ENCODE results near the gene LGALS3BP. TPM values are rescaled to one million over a fixed set of nuclear protein-coding genes. Genes with fewer than 3 reads are reported as not detected.
"Not testable (repeated sequence)": the region's sequence is repeated elsewhere in the genome, so short reads cannot be mapped to it uniquely, and the experiment has no call there.

Gene LGALS3BP
- total RNA-seq, 1 donor from 2014 or later = 118 TPM

GRCh38 chr17:78950870-78951269, 28.9 kb downstream of the LGALS3BP start:
- Histone ChIP-seq H3K36me3 (ENCODE audit: control insufficient read depth, insufficient read depth, low read length) (no peaks in the 10 kb centered on the region), H3K27me3 (ENCODE audit: control insufficient read depth, insufficient read depth, low read length) (no peaks in the 10 kb centered on the region), H3K4me3 (ENCODE audit: low read depth, low read length) (no peak overlapping the region)
- TF ChIP-seq, protein P1, sequence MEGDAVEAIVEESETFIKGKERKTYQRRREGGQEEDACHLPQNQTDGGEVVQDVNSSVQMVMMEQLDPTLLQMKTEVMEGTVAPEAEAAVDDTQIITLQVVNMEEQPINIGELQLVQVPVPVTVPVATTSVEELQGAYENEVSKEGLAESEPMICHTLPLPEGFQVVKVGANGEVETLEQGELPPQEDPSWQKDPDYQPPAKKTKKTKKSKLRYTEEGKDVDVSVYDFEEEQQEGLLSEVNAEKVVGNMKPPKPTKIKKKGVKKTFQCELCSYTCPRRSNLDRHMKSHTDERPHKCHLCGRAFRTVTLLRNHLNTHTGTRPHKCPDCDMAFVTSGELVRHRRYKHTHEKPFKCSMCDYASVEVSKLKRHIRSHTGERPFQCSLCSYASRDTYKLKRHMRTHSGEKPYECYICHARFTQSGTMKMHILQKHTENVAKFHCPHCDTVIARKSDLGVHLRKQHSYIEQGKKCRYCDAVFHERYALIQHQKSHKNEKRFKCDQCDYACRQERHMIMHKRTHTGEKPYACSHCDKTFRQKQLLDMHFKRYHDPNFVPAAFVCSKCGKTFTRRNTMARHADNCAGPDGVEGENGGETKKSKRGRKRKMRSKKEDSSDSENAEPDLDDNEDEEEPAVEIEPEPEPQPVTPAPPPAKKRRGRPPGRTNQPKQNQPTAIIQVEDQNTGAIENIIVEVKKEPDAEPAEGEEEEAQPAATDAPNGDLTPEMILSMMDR (IDR thresholded peaks at IDR 0.05; ENCODE audit: insufficient read depth, low read length, severe bottlenecking) = no peak
- DNase-seq (ENCODE audit: low read depth) (no peak), FAIRE-seq (peak; percentile 23)

GRCh38 chr17:78947235-78948149, 32.2 kb downstream of the LGALS3BP start:
- peak; percentile 15 for DNase-seq (ENCODE audit: low read depth)
- TF ChIP-seq, protein P1 (IDR thresholded peaks at IDR 0.05; ENCODE audit: insufficient read depth, low read length, severe bottlenecking) = no peak
- no peak for FAIRE-seq
- no peaks in the 10 kb centered on the region for H3K27me3 ChIP-seq (ENCODE audit: control insufficient read depth, insufficient read depth, low read length)
- H3K4me3 ChIP-seq (ENCODE audit: low read depth, low read length) = no peak overlapping the region
- H3K36me3 ChIP-seq (ENCODE audit: control insufficient read depth, insufficient read depth, low read length) = no peaks in the 10 kb centered on the region

- FAIRE-seq = no peak
- DNase-seq (ENCODE audit: low read depth) = no peak
- TF ChIP-seq, protein P1 (IDR thresholded peaks at IDR 0.05; ENCODE audit: insufficient read depth, low read length, severe bottlenecking) = no peak
These were observed 33.1 kb downstream of the LGALS3BP start for GRCh38 chr17:78946631-78947030.

DNA sequence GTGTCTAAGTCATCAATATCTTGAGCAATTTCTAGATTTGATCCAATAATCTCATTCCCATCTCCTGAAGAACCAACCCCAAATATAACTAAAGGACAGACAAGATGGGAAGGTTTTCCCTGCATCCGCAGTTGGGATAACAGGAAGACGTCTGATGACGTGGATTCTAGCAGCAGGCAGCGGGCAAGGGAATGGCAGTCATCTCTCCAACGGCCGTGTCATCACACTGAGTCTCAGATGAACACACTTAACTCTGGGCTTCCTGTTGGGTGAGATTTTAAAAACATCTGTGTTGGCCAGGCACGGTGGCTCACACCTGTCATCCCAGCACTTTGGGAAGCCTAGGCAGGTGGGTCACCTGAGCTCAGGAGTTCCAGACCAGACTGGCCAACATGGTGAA, 33.6 kb downstream of the LGALS3BP start:
- TF ChIP-seq, protein P1 (IDR thresholded peaks at IDR 0.05; ENCODE audit: insufficient read depth, low read length, severe bottlenecking) = no peak
- no peaks in the 10 kb centered on the region for H3K27me3 ChIP-seq (ENCODE audit: control insufficient read depth, insufficient read depth, low read length)
- no peaks in the 10 kb centered on the region for H3K36me3 ChIP-seq (ENCODE audit: control insufficient read depth, insufficient read depth, low read length)
- FAIRE-seq (no peak), DNase-seq (ENCODE audit: low read depth) (no peak)
- no peak overlapping the region for H3K4me3 ChIP-seq (ENCODE audit: low read depth, low read length)

More at GRCh38 chr17:78946631-78947030, 33.1 kb downstream of the LGALS3BP start:
- H3K4me3 ChIP-seq (ENCODE audit: low read depth, low read length) = no peak overlapping the region
- H3K36me3 ChIP-seq (ENCODE audit: control insufficient read depth, insufficient read depth, low read length) = no peaks in the 10 kb centered on the region
- no peaks in the 10 kb centered on the region for H3K27me3 ChIP-seq (ENCODE audit: control insufficient read depth, insufficient read depth, low read length)

DNA sequence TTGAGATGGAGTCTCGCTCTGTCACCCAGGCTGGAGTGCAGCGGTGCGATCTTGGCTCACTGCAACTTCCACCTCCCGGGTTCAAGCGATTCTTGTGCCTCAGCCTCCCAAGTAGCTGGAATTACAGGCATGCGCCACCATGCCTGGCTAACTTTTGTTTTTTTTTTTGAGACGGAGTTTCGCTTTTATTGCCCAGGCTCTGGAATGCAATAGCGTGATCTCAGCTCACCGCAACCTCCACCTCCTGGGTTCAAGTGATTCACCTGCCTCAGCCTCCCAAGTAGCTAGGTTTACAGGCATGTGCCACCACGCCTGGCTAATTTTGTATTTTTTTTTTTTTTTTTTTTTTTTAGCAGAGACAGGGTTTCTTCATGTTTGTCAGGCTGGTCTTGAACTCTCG, 34.3 kb downstream of the LGALS3BP start:
- H3K27me3 ChIP-seq (ENCODE audit: control insufficient read depth, insufficient read depth, low read length); H3K4me3 ChIP-seq (ENCODE audit: low read depth, low read length); FAIRE-seq; DNase-seq (ENCODE audit: low read depth); H3K36me3 ChIP-seq (ENCODE audit: control insufficient read depth, insufficient read depth, low read length): not testable (repeated sequence)

- H3K27me3 ChIP-seq (ENCODE audit: control insufficient read depth, insufficient read depth, low read length) = no peaks in the 10 kb centered on the region
- no peak overlapping the region for H3K4me3 ChIP-seq (ENCODE audit: low read depth, low read length)
- DNase-seq (ENCODE audit: low read depth) = no peak
- TF ChIP-seq, protein P1 (IDR thresholded peaks at IDR 0.05; ENCODE audit: insufficient read depth, low read length, severe bottlenecking) = no peak
- no peaks in the 10 kb centered on the region for H3K36me3 ChIP-seq (ENCODE audit: control insufficient read depth, insufficient read depth, low read length)
- FAIRE-seq = no peak
These were observed 34.8 kb downstream of the LGALS3BP start for GRCh38 chr17:78944956-78945355.

Measured in bronchial epithelial cell (primary cell).